GM23248 (cell line): ENCODE measurements around the gene FHOD3.

Source experiments
- EZH2 ChIP-seq: fragments of 200-600 bp; sonication (generic); IDR thresholded peaks from 2 replicates; pipeline ENCODE4 v1.6.1; 2018; ENCODE audit warnings: antibody characterized with exemption, mild to moderate bottlenecking; ENCODE audit not compliant: insufficient read depth, poor library complexity, severe bottlenecking
- EZH2phosphoT487 ChIP-seq: fragments of 200-600 bp; sonication (generic); IDR thresholded peaks from 2 replicates; pipeline ENCODE4 v1.6.1; 2018; ENCODE audit warnings: antibody characterized with exemption, moderate library complexity, mild to moderate bottlenecking, low read depth; ENCODE audit not compliant: insufficient read depth

- TF ChIP-seq EZH2 (no peak), EZH2phosphoT487 (no peak)
Observed at GRCh38 chr18:36543030-36543429, 245.5 kb downstream of the FHOD3 start.
